ENCODE results near the gene NCK2.

- TF ChIP-seq CTCF (IDR thresholded peaks at IDR 0.05; ENCODE audit: low read depth, low read length, poor library complexity, severe bottlenecking) (no peak), EZH2phosphoT487 (IDR thresholded peaks at IDR 0.05; ENCODE audit: borderline replicate concordance, low read length) (no peak)
Observed at GRCh38 chr2:105795575-105795934, 50.8 kb downstream of the NCK2 start.

All from DOHH2 (cell line).